ENCODE measurements around the gene CELA2B.

The CELA2B gene

GRCh38 chr1:15475752-15476314 is at the start of gene CELA2B:
CELA2B (plus strand) TSS chr1:15476104; CDS start chr1:15476126, 22 bp downstream.
- no peak for DNase-seq

DNA sequence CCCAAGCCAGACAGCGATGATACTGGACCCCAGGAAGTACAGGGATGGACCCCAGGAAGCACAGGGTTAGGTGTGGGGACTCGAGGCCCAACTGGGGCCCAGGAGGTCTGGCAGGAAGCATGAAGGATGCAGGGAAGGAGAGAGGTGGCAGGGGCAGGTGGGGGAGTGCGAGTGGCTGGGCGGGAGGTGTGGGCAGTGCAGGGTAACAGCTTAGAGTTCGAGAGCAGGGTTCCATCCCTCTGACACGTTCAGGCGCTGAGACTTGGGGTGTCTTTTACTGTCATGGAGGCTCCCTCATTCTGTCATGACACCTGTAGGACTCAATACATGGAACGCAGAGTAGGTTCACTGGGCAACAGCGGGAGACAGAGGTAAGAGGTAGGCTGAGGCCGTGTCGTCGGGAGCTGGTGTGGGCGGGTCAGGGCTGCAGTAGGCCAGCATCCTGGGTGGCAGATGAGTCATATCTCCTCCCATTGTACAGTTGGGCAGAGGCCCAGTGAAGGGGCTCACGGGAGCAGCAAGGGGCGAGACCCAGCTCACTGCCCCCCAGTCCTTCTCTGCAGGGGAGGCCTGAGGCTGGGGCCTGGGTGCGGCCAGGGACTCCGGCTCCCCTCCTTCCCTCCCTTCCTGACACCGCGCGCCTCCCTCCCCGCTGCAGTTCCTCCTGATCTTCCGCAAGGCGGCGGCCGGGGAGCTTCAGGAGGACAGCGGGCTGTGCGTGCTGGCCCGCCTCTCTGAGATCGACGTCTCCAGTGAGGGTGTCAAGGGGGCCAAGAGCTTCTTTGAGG is 49.2 kb upstream of the CELA2B start:
- DNase-seq: peak; percentile 12

DNA sequence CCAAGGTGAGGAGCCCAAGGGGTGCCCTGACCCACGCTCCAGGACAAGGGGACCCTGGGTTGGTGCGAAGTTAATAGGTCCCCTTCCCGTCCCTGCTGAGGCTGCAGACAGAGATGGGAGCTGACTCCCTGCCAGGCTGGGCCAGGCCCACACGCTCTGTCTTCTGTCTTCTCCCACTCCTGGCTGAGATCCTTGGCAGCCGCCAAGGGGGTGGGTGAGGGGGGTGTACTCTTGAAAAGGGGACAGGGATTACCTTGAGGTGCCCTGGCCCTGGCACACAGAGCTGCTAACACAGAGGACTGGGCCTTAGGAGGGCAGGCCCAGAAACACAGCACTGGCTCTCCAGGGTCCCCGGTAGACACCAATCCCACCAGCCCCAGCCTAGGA is 48.6 kb upstream of the CELA2B start:
- DNase-seq: peak; percentile 2

DNA sequence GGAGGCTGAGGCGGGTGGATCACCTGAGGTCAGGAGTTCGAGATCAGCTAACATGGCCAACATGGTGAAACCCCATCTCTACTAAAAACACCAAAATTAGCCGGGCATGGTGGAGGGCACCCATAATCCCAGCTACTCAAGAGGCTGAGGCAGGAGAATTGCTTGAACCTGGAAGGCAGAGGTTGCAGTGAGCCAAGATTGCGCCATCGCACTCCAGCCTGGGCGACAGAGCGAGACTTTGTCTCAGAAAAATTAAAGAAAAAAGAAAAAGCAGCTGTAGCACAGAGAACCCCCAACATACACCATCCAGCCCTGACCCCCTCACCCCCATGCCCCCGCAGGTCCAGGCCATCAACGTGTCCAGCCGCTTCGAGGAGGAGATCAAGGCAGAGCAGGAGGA is 47.7 kb upstream of the CELA2B start:
- DNase-seq: peak; percentile 10

- DNase-seq: peak; percentile 0
These were observed 47.0 kb upstream of the CELA2B start for GRCh38 chr1:15428815-15429435.

GRCh38 chr1:15429701-15430149 is 46.2 kb upstream of the CELA2B start:
- peak; percentile 11 for DNase-seq

DNA sequence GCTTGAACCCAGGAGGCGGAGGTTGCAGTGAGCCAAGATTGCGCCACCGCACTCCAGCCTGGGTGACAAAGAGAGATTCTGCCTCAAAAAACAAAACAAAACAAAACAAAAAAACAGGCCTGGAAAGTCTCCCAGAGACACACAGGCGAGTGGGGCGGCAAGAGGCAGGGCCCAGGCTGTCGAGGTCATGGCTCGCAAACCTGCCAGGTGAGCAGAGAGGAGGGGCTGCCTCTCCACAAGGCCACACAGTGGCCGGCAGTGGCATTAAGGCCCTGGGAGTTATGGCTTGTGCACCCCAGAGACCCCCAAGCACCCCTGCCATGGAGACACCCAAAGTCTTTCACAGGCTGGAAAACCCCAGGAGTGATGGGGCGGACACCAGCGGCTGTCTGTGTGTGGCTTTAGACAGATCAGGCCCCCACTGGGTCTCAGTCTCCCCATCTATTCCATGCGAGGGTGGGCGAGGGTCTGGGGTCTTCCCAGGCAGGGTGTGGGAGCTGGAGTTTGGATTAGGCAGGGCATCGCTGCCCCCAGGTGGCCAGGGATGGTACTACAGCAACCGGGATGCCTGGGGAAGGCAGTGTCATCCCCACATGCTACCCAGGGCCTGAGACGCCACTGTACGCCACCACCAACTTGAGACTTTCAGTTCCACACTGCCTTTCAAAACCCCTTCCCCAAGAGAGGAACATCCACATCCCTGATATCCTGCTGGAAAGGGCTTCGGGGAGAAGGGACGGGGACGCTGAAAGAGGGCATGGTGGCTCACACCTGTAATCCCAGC is 44.9 kb upstream of the CELA2B start:
- DNase-seq: peak; percentile 77

- peak; percentile 17 for DNase-seq
These were observed 44.3 kb upstream of the CELA2B start for GRCh38 chr1:15431571-15431948.

DNA sequence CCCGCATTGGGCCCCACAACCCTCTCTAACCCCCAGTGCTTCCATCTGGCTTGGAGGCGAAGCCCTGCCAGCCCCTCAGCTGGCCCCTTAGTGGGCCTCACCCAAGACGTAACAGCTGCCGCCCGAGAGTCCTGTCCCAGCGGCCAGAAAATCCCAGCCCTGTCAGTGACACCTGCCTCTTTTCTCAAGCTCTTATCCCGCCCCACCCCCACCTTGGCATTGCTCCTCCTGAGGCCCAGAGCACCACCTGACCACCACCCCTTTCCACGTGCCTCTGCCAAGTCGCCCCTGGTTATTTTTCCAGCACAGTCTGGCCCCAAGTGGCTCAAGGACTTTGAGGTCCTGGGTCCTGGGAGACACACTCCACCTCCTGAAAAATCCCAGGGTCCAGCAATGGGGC is 43.6 kb upstream of the CELA2B start:
- peak; percentile 12 for DNase-seq

GRCh38 chr1:15433471-15433870 is 42.4 kb upstream of the CELA2B start:
- DNase-seq: peak; percentile 18

GRCh38 chr1:15434739-15435138 is 41.2 kb upstream of the CELA2B start:
- DNase-seq: peak; percentile 31

DNA sequence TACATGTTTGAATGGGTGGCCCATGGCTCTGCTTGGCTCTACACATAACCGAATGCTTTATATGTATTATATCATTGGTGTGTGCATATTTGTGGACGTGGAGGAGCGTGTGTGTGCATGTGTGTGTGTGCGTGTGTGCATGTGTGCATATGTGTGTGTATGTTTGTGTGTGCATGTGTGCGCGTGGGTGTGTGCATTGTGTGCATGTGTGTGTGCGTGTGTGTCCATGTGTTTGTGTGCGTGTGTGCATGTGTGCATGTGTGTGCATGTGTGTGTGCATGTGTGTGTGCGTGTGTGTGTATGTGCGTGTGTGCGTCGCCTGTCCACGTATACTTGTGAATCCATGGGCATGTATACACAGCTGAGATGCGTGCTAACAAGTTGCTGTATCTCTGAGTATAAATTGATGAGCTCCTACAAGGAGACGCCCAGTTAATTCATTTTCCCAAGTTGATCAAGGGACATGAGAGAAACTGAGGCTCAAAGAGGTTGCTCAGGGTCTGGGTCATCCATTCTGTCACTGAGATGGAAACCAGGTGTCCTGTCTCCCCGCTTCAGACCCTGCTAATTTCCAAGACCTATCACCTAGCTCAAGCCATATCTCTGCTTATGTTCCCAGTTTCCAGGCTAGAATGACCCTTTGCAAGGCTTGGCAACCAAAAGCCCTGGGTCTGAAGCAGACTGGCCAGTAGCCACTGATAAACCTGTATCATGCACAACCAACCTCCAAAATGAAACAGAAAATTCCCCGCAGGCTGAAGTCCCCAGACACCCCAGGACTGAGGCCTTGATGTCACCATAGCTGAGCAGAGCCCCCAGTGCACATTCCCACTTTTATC is 40.4 kb upstream of the CELA2B start:
- DNase-seq: peak; percentile 23

DNA sequence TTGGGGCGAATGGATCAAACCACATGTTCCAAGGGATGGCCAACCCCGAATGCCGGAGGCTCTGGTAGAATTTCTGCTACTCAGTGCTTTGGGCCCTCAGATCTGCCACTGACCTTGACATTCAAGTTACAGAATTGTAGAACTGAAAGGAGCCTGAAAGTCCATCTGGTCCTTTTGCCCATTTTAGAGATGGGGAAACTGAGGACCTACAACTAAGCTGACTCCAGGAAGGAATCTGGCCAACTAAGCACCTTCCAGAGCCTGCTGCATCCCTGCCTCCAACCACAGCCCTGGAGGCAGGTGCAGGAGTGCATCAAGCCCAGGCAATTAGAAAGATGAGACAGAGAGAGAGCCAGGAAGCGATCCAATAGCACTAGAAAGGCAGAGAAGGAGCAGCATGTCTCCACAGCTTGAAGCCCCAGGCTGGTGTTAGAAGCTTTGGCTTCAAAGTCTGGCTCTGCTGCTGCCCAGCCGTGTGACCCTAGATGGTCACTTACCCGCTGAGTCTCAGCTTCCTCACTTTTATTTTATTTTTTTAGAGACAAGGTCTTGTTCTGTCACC is 38.9 kb upstream of the CELA2B start:
- peak; percentile 4 for DNase-seq

GRCh38 chr1:15439325-15439724 is 36.6 kb upstream of the CELA2B start:
- DNase-seq: no peak

GRCh38 chr1:15440357-15440756 is 35.5 kb upstream of the CELA2B start:
- DNase-seq: no peak

DNA sequence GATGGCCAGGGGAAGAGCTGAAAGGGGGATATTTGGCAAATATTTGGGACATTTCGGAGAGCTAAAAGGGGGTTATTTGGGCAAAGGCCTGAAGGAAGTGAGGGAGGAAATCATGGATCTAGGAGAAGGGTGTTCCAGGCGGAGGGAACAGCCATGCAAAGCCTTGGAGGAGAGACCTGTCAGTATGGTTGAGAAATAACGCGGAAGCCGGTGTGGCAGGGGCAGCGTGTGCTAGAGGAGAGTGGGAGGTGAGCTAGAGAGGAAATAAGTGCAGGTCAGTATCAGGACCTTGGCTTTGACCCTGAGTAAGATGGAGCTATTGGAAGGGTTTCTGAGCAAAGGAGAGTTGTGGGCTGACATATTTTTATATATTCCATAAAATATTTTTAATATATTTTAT is 34.7 kb upstream of the CELA2B start:
- DNase-seq: no peak

DNA sequence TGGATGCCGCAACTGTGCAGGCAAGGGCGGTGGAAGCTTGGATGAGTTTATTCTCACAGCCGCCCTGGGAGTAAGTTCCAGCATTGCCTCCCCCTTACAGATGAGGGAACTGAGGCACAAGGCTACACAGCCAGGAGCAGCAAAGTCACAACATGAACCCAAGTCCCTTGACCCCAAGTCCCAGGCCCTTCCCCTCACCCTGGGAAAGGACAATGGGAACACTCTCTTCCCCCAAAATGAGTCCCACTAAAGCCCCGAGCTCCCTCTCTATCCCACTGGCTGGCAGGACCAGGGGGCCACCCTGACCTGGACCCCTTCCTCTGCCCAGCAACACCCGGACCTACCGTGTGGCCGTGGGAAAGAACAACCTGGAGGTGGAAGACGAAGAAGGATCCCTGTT is 33.8 kb upstream of the CELA2B start:
- no peak for DNase-seq

- no peak for DNase-seq
These were observed 33.1 kb upstream of the CELA2B start for GRCh38 chr1:15442759-15443158.

DNA sequence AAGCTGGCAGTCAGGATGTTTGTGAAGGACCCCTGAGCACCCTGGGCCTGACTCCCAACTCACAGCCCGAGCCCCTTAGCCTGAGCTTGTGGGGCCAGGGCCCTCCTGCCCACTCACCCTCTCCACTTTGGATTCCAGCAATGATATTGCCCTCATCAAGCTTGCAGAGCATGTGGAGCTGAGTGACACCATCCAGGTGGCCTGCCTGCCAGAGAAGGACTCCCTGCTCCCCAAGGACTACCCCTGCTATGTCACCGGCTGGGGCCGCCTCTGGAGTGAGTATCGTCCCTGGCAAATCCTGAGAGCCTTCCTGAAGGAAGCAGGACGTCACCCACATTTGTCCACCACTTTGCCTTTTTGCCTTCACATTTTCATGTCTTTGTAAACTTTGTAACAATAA is 32.6 kb upstream of the CELA2B start:
- DNase-seq: no peak

- DNase-seq: no peak
These were observed 31.2 kb upstream of the CELA2B start for GRCh38 chr1:15444468-15445389.
